WTC11 (cell line): ENCODE measurements around the gene ASCC3. TPM values are rescaled to one million over a fixed set of nuclear protein-coding genes. Genes with fewer than 3 reads are reported as not detected.

Experiments used
- ATAC-seq: fragments of 200-7000 bp; cut with Tn5 transposase; 2 replicates; pipeline ENCODE4 v1.10.0; 2021; ENCODE audit warnings: mild to moderate bottlenecking, moderate library complexity
- CTCF ChIA-PET: fragments of 300-600 bp; sonication (Branson Sonifier 250); formaldehyde crosslinking; loops from one replicate; lab custom pipeline; 2021; ENCODE audit warnings: antibody characterized with exemption; lab: Charles Lee
- POLR2A ChIA-PET: fragments of 350-600 bp; sonication (Branson Sonifier 250); formaldehyde crosslinking; loops from one replicate; lab custom pipeline; 2021; ENCODE audit warnings: antibody characterized with exemption; lab: Charles Lee
- DNase-seq: peaks from one replicate; pipeline ENCODE4 v3.0.0; 2021; ENCODE audit warnings: low spot score
- H3K27ac Mint-ChIP-seq: 2 replicates; pipeline ENCODE4 v1.8.0; 2021; ENCODE audit warnings: mixed read lengths
- H3K27me3 Mint-ChIP-seq: 2 replicates; pipeline ENCODE4 v1.8.0; 2021; ENCODE audit warnings: low read depth, mild to moderate bottlenecking, moderate library complexity, mixed read lengths
- H3K36me3 Mint-ChIP-seq: 2 replicates; pipeline ENCODE4 v1.8.0; 2021; ENCODE audit warnings: mixed read lengths
- H3K4me1 Mint-ChIP-seq: 2 replicates; pipeline ENCODE4 v1.8.0; 2022; ENCODE audit warnings: mixed read lengths
- H3K4me3 Mint-ChIP-seq: 2 replicates; pipeline ENCODE4 v1.8.0; 2021; ENCODE audit warnings: mild to moderate bottlenecking, moderate library complexity, mixed read lengths
- H3K9me3 Mint-ChIP-seq: 2 replicates; pipeline ENCODE4 v1.8.0; 2021; ENCODE audit warnings: mixed read lengths
- AFF4 ChIP-seq: sonication (generic); formaldehyde crosslinking; IDR thresholded peaks from 2 replicates; pipeline ENCODE4 v1.8.1; 2023; ENCODE audit warnings: mild to moderate bottlenecking, missing genetic modification reagents, borderline replicate concordance
- EMX1 ChIP-seq: fragments of 250-450 bp; sonication (Bioruptor Pico); IDR thresholded peaks from 2 replicates; pipeline ENCODE4 v1.8.0; 2021; ENCODE audit warnings: mild to moderate bottlenecking
- ETV6 ChIP-seq: sonication (generic); formaldehyde crosslinking; IDR thresholded peaks from 2 replicates; pipeline ENCODE4 v1.8.1; 2022; ENCODE audit warnings: mild to moderate bottlenecking, missing genetic modification reagents
- FOXP4 ChIP-seq: sonication (generic); formaldehyde crosslinking; IDR thresholded peaks from 2 replicates; pipeline ENCODE4 v1.8.0; 2022; ENCODE audit warnings: mild to moderate bottlenecking, missing genetic modification reagents
- GTF2I ChIP-seq: fragments of 250-450 bp; sonication (Bioruptor Pico); conservative IDR thresholded peaks from 2 replicates; pipeline ENCODE4 v1.4.0; 2021; ENCODE audit warnings: mild to moderate bottlenecking
- HMGA2 ChIP-seq: fragments of 250-450 bp; sonication (Bioruptor Pico); IDR thresholded peaks from 2 replicates; pipeline ENCODE4 v1.4.0; 2021; ENCODE audit warnings: mild to moderate bottlenecking, moderate library complexity
- IRF2 ChIP-seq: sonication (generic); formaldehyde crosslinking; IDR thresholded peaks from 2 replicates; pipeline ENCODE4 v1.8.0; 2022; ENCODE audit warnings: low read depth, missing genetic modification reagents, borderline replicate concordance
- MYBL2 ChIP-seq: sonication (generic); formaldehyde crosslinking; IDR thresholded peaks from 2 replicates; pipeline ENCODE4 v1.8.1; 2023; ENCODE audit warnings: mild to moderate bottlenecking, moderate library complexity, missing genetic modification reagents
- NFE2L1 ChIP-seq: sonication (generic); formaldehyde crosslinking; IDR thresholded peaks from 2 replicates; pipeline ENCODE4 v1.8.1; 2023; ENCODE audit warnings: missing genetic modification reagents
- NFYB ChIP-seq: sonication (generic); formaldehyde crosslinking; conservative IDR thresholded peaks from 2 replicates; pipeline ENCODE4 v1.8.0; 2022; ENCODE audit warnings: low read depth, missing genetic modification reagents
- PREB ChIP-seq: sonication (generic); formaldehyde crosslinking; IDR thresholded peaks from 2 replicates; pipeline ENCODE4 v1.8.1; 2022; ENCODE audit warnings: mild to moderate bottlenecking, missing genetic modification reagents, moderate library complexity, borderline replicate concordance
- TP53 ChIP-seq: sonication (generic); formaldehyde crosslinking; IDR thresholded peaks from 2 replicates; pipeline ENCODE4 v1.8.1; 2023; ENCODE audit warnings: mild to moderate bottlenecking, missing genetic modification reagents
- ZNF219 ChIP-seq: sonication (generic); formaldehyde crosslinking; IDR thresholded peaks from 2 replicates; pipeline ENCODE4 v1.8.0; 2023; ENCODE audit warnings: missing genetic modification reagents, mild to moderate bottlenecking, borderline replicate concordance
- ZNF281 ChIP-seq: sonication (generic); formaldehyde crosslinking; IDR thresholded peaks from 2 replicates; pipeline ENCODE4 v1.8.0; 2023; ENCODE audit warnings: mild to moderate bottlenecking, missing genetic modification reagents
- ZNF396 ChIP-seq: fragments of 250-450 bp; sonication (Bioruptor Pico); IDR thresholded peaks from 2 replicates; pipeline ENCODE4 v1.8.0; 2021; ENCODE audit warnings: mild to moderate bottlenecking, moderate library complexity, borderline replicate concordance
- ZSCAN18 ChIP-seq: fragments of 250-450 bp; sonication (Bioruptor Pico); IDR thresholded peaks from 2 replicates; pipeline ENCODE4 v2.1.2; 2022; ENCODE audit warnings: mild to moderate bottlenecking, moderate library complexity
- total RNA-seq: library from RNA; stranded (reverse); gene quantifications from 3 replicates; pipeline ENCODE4 v1.2.3, GENCODE V29; 2021

The ASCC3 gene
- total RNA-seq, 1 experiment from 2014 or later = 80.7 TPM

GRCh38 chr6:100517106-100517505 lies 364.0 kb downstream of the ASCC3 start (continued):
- TF ChIP-seq PREB (CRISPR knock-in tag) = no peak

GRCh38 chr6:100514660-100515059 lies 366.5 kb downstream of the ASCC3 start:
- Mint-ChIP-seq H3K36me3 (peaks cover 18% of the 10 kb centered on the region), H3K4me3 (no peak overlapping the region), H3K9me3 (no peaks in the 10 kb centered on the region), H3K4me1 (0 out of 2 replicates have a peak, but pooled peaks cover 2% of the 10 kb centered on the region), H3K27me3 (no peaks in the 10 kb centered on the region), H3K27ac (no peak overlapping the region)
- CTCF ChIA-PET = no interaction called here
- no peak for ATAC-seq
- POLR2A ChIA-PET = no interaction called here
- TF ChIP-seq ZNF396 (CRISPR knock-in tag) = no peak
- no peak for TF ChIP-seq MYBL2 (CRISPR knock-in tag)
- no peak for TF ChIP-seq IRF2
- no peak for TF ChIP-seq AFF4 (CRISPR knock-in tag)
- TF ChIP-seq HMGA2 (CRISPR knock-in tag) = no peak
- TF ChIP-seq TP53 (CRISPR knock-in tag) = no peak
- TF ChIP-seq NFYB (CRISPR knock-in tag) = no peak
- no peak for TF ChIP-seq EMX1 (CRISPR knock-in tag)
- TF ChIP-seq ETV6 (CRISPR knock-in tag) = no peak
- no peak for TF ChIP-seq NFE2L1 (CRISPR knock-in tag)
- TF ChIP-seq ZNF219 (CRISPR knock-in tag) = no peak
- no peak for TF ChIP-seq FOXP4
- no peak for TF ChIP-seq ZSCAN18 (CRISPR knock-in tag)
- no peak for TF ChIP-seq GTF2I (CRISPR knock-in tag)
- no peak for TF ChIP-seq ZNF281
- no peak for DNase-seq
